GM19035 (cell line): ENCODE measurements around the gene ITPKC.

Experiments
- ATAC-seq: cut with Tn5 transposase; IDR thresholded peaks from one replicate; pipeline ENCODE4 v1.9.1; 2021; ENCODE audit not compliant: unreplicated experiment

Gene ITPKC

GRCh38 chr19:40716482-40717324, at the start of gene ITPKC, which contains the start of gene COQ8B:
Gene ITPKC, plus strand, starts transcription at chr19:40717112. Its CDS starts 24 bp downstream, at chr19:40717136.
Gene COQ8B, minus strand, starts transcription at chr19:40716886. Its CDS starts 2,254 bp downstream, at chr19:40714632.
- peak; percentile 67 for ATAC-seq

- ATAC-seq, result no peak
These were observed 49.3 kb upstream of the ITPKC start for GRCh38 chr19:40667602-40668001.

- no peak for ATAC-seq
These were observed 47.8 kb upstream of the ITPKC start for GRCh38 chr19:40668991-40669614.

GRCh38 chr19:40671404-40671803, 45.5 kb upstream of the ITPKC start:
- ATAC-seq, result no peak

GRCh38 chr19:40672038-40672437, 44.9 kb upstream of the ITPKC start:
- no peak for ATAC-seq

GRCh38 chr19:40672573-40673299, 44.2 kb upstream of the ITPKC start:
- ATAC-seq, result no peak

- no peak for ATAC-seq
These were observed 43.5 kb upstream of the ITPKC start for GRCh38 chr19:40673397-40673796.

- ATAC-seq, result no peak
These were observed 42.6 kb upstream of the ITPKC start for GRCh38 chr19:40674291-40674690.

- no peak for ATAC-seq
These were observed 39.8 kb upstream of the ITPKC start for GRCh38 chr19:40677156-40677555.

GRCh38 chr19:40681039-40681438, 35.9 kb upstream of the ITPKC start:
- ATAC-seq, result no peak

- no peak for ATAC-seq
These were observed 34.4 kb upstream of the ITPKC start for GRCh38 chr19:40682431-40682964.

GRCh38 chr19:40683437-40683836, 33.5 kb upstream of the ITPKC start:
- ATAC-seq, result no peak

- ATAC-seq, result no peak
These were observed 32.6 kb upstream of the ITPKC start for GRCh38 chr19:40684280-40684679.

- no peak for ATAC-seq
These were observed 31.8 kb upstream of the ITPKC start for GRCh38 chr19:40685016-40685526.

GRCh38 chr19:40685563-40685962, 31.3 kb upstream of the ITPKC start:
- no peak for ATAC-seq

- ATAC-seq, result no peak
These were observed 29.9 kb upstream of the ITPKC start for GRCh38 chr19:40686882-40687524.

GRCh38 chr19:40687525-40688016, 29.3 kb upstream of the ITPKC start:
- ATAC-seq, result no peak

- ATAC-seq, result no peak
These were observed 28.6 kb upstream of the ITPKC start for GRCh38 chr19:40688309-40688708.

GRCh38 chr19:40688987-40689338, 27.9 kb upstream of the ITPKC start:
- no peak for ATAC-seq

GRCh38 chr19:40689339-40690049, 27.4 kb upstream of the ITPKC start:
- no peak for ATAC-seq
